NCI-H524 (cell line): ENCODE results near the gene IL10RB.

Source experiments
- DNase-seq, 2 experiments: peaks; one replicate each; lab custom pipeline; 2025; lab: John Stamatoyannopoulos, UW

IL10RB gene

DNA sequence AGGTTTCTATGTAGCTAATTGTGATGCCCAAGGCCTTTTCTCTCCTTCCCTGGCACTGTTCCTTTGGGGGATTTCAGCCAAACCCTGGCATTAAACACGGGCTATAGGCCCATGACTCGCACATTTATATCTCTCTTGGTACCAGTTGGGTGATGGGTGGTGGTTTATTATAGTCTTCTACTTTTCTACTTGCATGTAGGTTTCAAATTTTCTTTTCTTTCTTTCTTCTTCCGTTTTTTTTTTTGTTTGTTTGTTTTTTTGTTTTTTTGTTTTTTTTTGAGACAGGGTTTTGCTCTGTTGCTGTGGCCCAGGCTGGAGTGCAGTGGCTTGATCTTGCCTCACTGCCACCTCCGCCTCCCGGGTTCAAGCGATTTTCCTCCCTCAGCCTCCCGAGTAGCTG is 1.1 kb downstream of the IL10RB start:
- no peak for DNase-seq

DNA sequence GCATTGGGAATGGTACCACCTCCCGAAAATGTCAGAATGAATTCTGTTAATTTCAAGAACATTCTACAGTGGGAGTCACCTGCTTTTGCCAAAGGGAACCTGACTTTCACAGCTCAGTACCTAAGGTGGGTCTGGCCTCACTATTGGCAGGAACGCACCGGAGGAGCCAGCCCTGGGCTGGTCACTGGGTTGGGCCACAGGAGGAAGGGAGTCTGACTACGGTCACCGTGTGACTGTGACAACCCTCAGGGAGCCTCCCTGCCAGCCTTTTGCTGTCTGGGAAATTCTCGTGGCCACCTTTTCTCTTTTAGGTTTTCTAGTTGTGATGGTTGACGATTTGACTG is 2.2 kb downstream of the IL10RB start:
- DNase-seq, result no peak

- no peak for DNase-seq
These were observed 2.7 kb downstream of the IL10RB start for GRCh38 chr21:33268737-33269441.

- no peak for DNase-seq
These were observed 4.8 kb downstream of the IL10RB start for GRCh38 chr21:33270986-33271385.

DNA sequence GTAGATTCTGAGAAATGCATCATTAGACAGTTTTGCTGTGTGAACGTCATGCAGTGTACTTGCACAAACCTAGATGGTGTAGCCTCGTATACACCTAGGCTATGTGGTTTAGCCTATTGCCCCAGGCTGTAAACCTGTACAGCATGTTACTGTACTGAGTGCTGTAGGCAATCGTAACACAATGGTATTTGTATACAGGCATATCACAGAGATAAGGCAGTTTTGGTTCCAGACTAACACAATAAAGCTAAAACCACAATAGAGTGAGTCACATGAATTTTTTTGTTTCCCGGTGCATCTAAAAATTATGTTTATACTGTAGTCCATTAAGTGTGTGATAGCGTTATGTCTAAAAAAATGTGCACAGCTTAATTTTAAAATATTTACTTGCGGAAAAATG is 6.9 kb downstream of the IL10RB start:
- DNase-seq, result no peak

GRCh38 chr21:33278721-33279120 is 12.6 kb downstream of the IL10RB start:
- no peak for DNase-seq

GRCh38 chr21:33279330-33279820 is 13.2 kb downstream of the IL10RB start:
- no peak for DNase-seq

DNA sequence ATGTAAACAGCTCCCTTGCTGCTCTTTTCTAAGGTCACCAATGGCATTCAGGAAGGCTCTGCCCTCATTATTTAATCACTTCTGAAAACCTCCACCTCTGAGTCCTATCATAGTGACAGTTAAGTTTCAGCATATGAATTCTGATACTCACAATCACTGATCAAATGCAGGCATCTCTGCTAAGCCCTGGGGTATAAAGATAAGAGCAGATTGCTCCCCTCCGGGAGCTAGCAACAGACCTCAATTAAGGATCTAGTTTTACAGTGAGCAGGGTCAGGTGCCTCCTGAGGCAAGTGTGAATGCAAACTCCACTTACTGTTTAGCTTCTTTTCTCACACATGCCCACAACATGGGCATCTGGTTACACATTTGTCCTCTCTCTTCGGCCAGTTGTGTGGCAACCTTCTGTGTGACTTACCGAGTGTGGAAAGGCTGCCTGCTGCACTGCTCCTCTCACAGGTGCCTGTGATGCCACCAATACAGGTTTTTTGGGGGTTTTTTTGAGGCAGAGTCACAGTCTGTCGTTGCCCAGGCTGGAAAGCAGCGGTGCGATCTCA is 15.0 kb downstream of the IL10RB start:
- DNase-seq, result no peak

- DNase-seq, result no peak
These were observed 17.0 kb downstream of the IL10RB start for GRCh38 chr21:33283203-33283602.

DNA sequence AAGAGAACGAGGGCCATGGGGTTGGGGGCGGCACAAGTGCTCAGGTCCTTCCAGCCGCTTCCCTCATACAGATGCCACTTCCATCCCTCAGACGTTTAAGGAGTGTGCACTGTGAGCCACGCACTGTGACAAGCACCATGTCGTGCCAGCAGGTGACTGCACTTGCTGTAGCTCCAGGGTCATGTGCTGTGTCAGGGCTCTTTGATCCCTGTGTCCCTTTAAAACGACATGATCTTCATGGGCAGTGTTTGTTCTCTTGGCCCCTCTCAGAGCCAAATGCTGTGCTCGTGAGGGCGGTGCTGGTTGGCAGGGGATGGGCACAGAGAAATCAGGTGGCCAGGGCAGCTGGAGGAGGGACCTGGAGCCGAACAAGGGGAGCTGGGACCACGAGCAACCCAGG is 19.9 kb downstream of the IL10RB start:
- DNase-seq, result no peak

GRCh38 chr21:33286600-33287456 is 20.7 kb downstream of the IL10RB start:
- DNase-seq, result no peak

DNA sequence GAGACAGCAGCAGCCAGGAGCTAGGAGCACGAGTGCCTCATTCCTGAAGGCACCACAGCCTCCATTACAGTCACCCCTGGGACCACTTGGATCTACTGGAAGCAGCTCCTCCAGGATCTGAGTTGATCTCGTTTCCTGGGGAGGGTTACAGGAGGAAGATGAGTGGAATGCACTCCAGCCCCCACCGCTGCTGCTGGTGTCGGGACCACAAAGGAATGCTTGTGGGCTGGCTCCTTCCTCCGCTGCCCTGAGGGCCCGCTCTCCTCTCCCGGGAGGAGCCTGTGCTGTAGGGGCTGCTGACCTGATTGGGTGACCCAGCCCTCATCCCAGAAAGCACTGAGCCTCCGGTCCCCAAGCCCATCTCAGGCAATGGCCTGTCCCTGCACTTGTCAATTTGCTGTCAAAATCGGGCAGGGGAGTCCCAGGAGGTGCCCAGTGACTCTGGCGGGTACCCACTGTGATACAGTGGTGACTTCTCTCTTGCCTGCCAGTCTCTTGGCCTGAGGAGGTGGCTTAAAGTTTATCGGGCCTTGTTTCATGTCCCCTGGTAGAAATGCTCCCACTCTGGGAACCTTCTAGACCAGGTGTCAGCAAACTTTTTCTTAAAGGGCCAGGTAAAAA is 23.1 kb downstream of the IL10RB start:
- DNase-seq, result no peak

DNA sequence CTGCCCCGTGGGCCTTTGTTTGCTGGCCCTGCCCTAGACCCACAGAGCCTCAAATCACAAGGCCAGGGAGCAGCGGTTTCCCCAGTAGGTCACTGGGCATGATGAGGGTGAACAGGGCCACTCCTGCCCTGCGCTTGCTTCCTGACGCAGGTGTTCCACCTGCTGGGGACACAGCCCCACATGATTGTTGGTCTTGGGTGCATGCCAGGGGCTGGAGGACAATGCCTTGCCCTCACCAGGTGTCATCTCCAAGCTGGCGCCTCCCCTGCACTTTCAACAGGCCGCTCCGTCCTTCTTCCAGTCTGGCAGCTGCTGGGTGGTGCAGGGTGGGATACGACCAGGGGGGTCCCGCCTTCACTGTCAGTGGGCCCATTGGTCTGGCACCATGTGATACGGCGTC is 24.3 kb downstream of the IL10RB start:
- no peak for DNase-seq

DNA sequence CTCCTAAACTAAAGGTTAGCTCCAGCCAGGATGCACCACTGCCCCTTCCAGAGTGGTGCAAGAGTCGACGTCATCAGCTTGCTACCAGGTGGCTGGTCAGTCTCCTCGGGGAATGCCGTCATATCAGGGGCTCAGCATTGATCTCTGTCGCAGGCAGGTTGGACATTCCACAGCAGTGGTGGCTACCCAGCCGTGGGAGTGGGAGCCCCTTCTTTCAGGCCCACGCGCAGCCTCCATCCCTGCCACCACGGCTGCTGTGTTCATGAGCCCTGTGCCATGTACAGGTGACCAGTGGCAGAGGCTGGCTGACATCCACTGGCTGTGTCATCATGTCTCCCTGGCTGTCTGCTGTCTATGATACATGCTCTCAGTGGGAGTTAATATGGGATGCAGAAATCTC is 25.5 kb downstream of the IL10RB start:
- DNase-seq, result no peak

DNA sequence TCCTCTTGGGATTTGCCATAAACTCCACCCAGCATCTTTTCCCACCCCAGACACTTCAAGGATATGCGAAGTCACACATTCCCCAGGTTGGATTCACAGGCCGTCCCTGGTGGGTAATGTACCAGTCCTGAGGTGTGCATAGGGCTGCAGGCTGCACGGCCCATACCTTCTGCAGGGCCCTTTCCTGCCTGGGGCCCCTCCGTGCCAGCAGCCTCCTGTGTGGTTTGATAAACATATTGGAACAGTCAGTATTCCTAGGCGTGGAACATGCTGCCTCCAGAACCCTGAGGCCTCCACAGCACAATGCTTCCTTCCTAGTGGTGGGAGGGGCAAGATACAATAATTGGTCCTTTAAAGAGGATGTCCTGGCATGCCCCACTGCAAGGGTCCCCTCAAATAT is 26.6 kb downstream of the IL10RB start:
- DNase-seq, result no peak

GRCh38 chr21:33293136-33293535 is 27.0 kb downstream of the IL10RB start:
- DNase-seq, result no peak

DNA sequence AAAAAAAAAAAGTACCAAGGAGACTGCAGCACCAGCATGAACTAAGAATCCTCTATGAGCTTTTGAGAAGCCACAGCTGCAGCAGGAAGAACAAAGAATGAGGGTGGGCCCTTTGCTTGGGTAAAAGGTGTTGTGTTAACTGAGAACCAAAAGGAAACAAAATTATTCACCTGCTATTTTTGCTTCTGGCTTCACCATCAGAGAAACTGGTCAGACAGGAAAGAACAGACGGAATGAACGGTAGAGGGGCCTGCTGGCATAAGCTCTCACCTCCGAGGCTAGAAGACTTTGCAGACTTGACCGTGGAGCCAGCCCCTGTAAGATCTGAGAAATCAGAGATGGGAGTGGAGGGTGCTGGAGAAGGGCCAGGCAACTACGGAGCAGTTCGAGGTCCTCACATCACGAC is 27.6 kb downstream of the IL10RB start:
- no peak for DNase-seq

DNA sequence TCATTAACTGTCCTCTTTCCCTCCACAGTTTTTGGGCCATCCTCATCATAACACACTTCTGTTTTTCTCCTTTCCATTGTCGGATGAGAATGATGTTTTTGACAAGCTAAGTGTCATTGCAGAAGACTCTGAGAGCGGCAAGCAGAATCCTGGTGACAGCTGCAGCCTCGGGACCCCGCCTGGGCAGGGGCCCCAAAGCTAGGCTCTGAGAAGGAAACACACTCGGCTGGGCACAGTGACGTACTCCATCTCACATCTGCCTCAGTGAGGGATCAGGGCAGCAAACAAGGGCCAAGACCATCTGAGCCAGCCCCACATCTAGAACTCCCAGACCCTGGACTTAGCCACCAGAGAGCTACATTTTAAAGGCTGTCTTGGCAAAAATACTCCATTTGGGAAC is 30.0 kb downstream of the IL10RB start:
- no peak for DNase-seq

DNA sequence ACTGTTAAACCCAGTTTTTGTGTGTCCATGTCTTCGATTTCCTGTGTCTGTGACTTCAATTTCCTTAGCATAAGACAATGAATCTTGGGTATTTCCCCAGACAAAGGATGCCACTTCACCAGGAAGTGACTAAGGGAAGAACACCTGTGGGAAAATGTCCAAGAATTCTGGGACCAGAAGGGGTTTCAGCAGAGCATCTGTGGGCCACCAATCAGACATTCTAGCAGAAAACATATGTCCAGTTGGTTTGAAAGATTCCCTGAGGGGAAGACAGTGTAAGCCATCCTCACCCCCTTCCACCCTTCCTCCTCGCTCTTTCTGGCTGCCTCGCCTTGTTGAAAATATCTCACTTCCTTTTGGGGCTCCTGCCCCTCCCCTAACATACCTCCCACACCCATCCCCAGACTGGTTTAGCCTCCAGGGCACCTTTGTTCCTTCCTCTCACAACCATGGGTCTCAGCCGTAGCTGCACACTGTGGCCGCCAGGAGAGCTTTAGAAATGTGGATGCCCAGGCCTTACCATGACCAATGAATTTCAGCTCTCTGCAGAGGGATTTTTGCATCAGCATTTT is 33.1 kb downstream of the IL10RB start:
- DNase-seq, result no peak

- no peak for DNase-seq
These were observed 34.8 kb downstream of the IL10RB start for GRCh38 chr21:33300701-33301631.

- DNase-seq, result no peak
These were observed 35.5 kb downstream of the IL10RB start for GRCh38 chr21:33301632-33302002.
